Sigmoid colon (tissue), 4 donors: ENCODE data around the gene TCERG1L.
"Not testable (repeated sequence)": the region's sequence is repeated elsewhere in the genome, so short reads cannot be mapped to it uniquely, and the experiment has no call there.

Experiments
- CTCF ChIP-seq, 4 experiments: fragments of 450-650 bp in 3 of 4; fragments of 200-600 bp in 1 of 4; IDR thresholded peaks; one replicate each; pipeline ENCODE4 v1.5.1; 2016 to 2019; ENCODE audit warnings: antibody characterized with exemption in 4 of 4, mild to moderate bottlenecking in 3 of 4, moderate library complexity in 2 of 4
- POLR2AphosphoS5 ChIP-seq, 4 donors: sonication (generic); formaldehyde crosslinking; IDR thresholded peaks; one replicate each; pipeline ENCODE4 v1.6.1; 2017; ENCODE audit warnings: antibody characterized with exemption in 4 of 4

GRCh38 chr10:131136336-131136735 is 175.2 kb downstream of the TCERG1L start:
- TF ChIP-seq CTCF, POLR2AphosphoS5 (IDR thresholded peaks at IDR 0.05): not testable (repeated sequence)
